HEK293T (cell line): Measurements from ENCODE around the gene CTPS1.

Experiments
- HDGF ChIP-seq: fragments of 450-650 bp; IDR thresholded peaks from 2 replicates; pipeline ENCODE4 v1.6.1; 2017; ENCODE audit warnings: antibody characterized with exemption, borderline replicate concordance
- TARDBP ChIP-seq: fragments of 450-650 bp; IDR thresholded peaks from 2 replicates; pipeline ENCODE4 v1.6.1; 2016

- TF ChIP-seq TARDBP (no peak), HDGF (no peak)
Measured at GRCh38 chr1:40956407-40956806, 23.1 kb upstream of the CTPS1 start.
